ENCODE results near the gene FRMD8. TPM values are rescaled to one million over a fixed set of nuclear protein-coding genes. Genes with fewer than 3 reads are reported as not detected.

The FRMD8 gene
- total RNA-seq, 1 donor from 2014 or later: 37.1 TPM

- ATAC-seq: no peak
These were observed 10.2 kb upstream of the FRMD8 start for GRCh38 chr11:65376138-65376713.

GRCh38 chr11:65377036-65377435, 9.4 kb upstream of the FRMD8 start:
- no peak for ATAC-seq

- ATAC-seq: no peak
These were observed 8.7 kb upstream of the FRMD8 start for GRCh38 chr11:65377777-65378176.

GRCh38 chr11:65378208-65378927, 8.1 kb upstream of the FRMD8 start:
- no peak for ATAC-seq

GRCh38 chr11:65378928-65379638, 7.4 kb upstream of the FRMD8 start:
- ATAC-seq: no peak

- ATAC-seq: no peak
These were observed 6.6 kb upstream of the FRMD8 start for GRCh38 chr11:65379698-65380459.

- no peak for ATAC-seq
These were observed 5.8 kb upstream of the FRMD8 start for GRCh38 chr11:65380460-65381119.

GRCh38 chr11:65381716-65382032, 4.8 kb upstream of the FRMD8 start:
- ATAC-seq: peak; percentile 16

GRCh38 chr11:65382033-65382803, 4.2 kb upstream of the FRMD8 start, which contains the start of gene SLC25A45:
SLC25A45 (minus strand) TSS chr11:65382646; CDS start chr11:65381951, 695 bp downstream.
- ATAC-seq: peak; percentile 89

GRCh38 chr11:65382804-65383368, 3.6 kb upstream of the FRMD8 start:
- peak; percentile 54 for ATAC-seq

- ATAC-seq: no peak
These were observed 2.7 kb upstream of the FRMD8 start for GRCh38 chr11:65383778-65384177.

- ATAC-seq: no peak
These were observed 2.0 kb upstream of the FRMD8 start for GRCh38 chr11:65384301-65384889.

GRCh38 chr11:65388731-65389130, 2.3 kb downstream of the FRMD8 start:
- ATAC-seq: no peak

GRCh38 chr11:65389294-65389980, 3.0 kb downstream of the FRMD8 start:
- no peak for ATAC-seq

GRCh38 chr11:65390099-65390941, 3.9 kb downstream of the FRMD8 start:
- ATAC-seq: peak; percentile 1

GRCh38 chr11:65390996-65391395, 4.6 kb downstream of the FRMD8 start:
- no peak for ATAC-seq

GRCh38 chr11:65392186-65392829, 5.9 kb downstream of the FRMD8 start:
- ATAC-seq: no peak

GRCh38 chr11:65392899-65393298, 6.5 kb downstream of the FRMD8 start:
- ATAC-seq: no peak
